ENCODE measurements around the gene ANKRD13A. TPM values are rescaled to one million over a fixed set of nuclear protein-coding genes. Genes with fewer than 3 reads are reported as not detected.
"Not testable (repeated sequence)": the region's sequence is repeated elsewhere in the genome, so short reads cannot be mapped to it uniquely, and the experiment has no call there.

ANKRD13A gene
- total and polyA plus RNA-seq, 5 experiments from 2014 or later, result 37.0 to 61.7 (median 45.9) TPM

DNA sequence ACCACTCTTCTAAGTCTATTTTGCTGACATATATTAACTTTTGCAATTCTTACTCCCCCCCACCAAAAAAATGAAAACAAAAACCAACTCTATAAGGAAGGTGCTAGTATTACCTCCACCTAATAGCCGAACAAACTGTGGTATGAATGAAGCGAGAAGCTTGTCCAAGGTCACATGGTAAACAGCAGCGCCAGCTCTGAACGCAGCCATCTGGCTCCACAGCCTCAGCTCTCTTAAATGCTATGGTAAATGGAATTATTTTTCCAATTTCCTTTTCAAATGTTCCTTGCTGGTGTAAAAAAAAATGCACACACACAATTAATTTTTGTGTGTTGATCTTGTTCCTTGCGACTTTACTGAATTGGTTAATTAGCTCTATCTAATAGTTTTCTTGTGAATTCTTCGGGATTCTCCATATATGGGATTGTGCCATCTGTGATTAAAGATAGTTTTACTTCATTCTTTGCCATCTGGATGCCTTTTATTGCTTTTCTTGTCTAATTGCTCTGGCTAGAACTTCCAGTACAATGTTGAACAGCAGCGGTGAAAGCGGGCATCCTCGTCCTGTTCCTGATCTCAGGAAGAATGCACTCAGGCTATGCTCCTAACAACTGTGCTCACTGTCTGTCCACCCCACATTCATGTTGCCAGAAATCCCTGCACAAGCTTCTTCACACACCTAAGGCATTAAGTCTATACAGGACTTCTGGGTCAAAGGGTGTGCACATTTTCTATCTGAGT is 59.8 kb downstream of the ANKRD13A start:
- no peak overlapping the region for H3K4me3 Mint-ChIP-seq
- no peaks in the 10 kb centered on the region for H3K36me3 Mint-ChIP-seq
- H3K9me3 Mint-ChIP-seq, result no peaks in the 10 kb centered on the region
- DNase-seq (no peak), ATAC-seq (no peak)
- H3K27ac Mint-ChIP-seq, result no peak overlapping the region
- no peaks in the 10 kb centered on the region for H3K4me1 Mint-ChIP-seq
- POLR2A ChIA-PET, result interaction anchor here (0.5 kb wide), 1 partner anchor 19 kb away, joined by 3 read pairs; no protein-coding TSS in a partner anchor
- no peaks in the 10 kb centered on the region for H3K27me3 Mint-ChIP-seq

DNA sequence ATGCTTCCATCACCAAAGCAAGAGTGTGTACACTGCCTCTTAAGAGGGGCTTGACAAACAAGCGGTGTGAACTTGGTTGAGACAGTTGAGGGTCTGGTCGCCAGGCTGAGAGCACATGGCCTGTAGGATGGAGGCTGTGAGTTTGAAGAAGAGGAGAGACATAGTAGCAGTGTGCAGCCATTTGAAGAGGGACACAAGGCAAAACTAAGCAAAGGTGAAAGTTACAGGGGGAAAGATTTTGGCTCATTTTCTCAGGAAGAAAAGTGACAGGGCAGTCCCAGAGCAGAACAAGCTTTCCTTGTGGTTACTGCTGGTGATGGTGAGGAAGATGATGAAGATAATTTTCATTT is 60.4 kb downstream of the ANKRD13A start:
- POLR2A ChIA-PET, result no interaction called here

DNA sequence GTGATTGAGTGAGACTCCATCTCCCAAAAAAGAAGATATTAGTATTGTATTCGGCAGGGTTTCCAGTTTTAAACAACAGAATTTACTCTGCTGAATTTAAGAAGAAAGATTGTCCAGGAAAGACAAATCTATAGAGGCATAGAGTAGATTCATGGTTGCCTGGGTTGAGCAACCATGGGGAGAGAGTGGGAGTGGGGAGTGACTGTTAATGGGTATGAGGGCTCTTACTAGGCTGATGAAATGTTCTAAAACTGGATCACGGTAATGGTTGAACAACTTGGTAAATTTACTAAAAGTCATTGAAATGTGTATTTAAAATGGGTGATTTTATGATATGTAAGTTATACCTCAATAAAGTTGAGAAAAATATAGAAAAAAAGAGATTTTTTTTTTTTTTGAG is 63.0 kb downstream of the ANKRD13A start:
- DNase-seq, result no peak
- no peaks in the 10 kb centered on the region for H3K4me1 Mint-ChIP-seq
- peaks cover 0 to 1% (median 0%) of the 10 kb centered on the region in 3 donors for H3K36me3 Mint-ChIP-seq
- no peak overlapping the region for H3K4me3 Mint-ChIP-seq
- H3K9me3 Mint-ChIP-seq, result no peaks in the 10 kb centered on the region
- POLR2A ChIA-PET, result no interaction called here
- no peak for ATAC-seq
- no peaks in the 10 kb centered on the region for H3K27me3 Mint-ChIP-seq
- no peak overlapping the region for H3K27ac Mint-ChIP-seq

More for the DNA sequence above, 60.4 kb downstream of the ANKRD13A start:
- Mint-ChIP-seq H3K9me3 (no peaks in the 10 kb centered on the region), H3K27ac (no peak overlapping the region), H3K4me3 (no peak overlapping the region), H3K4me1 (no peaks in the 10 kb centered on the region), H3K27me3 (no peaks in the 10 kb centered on the region), H3K36me3 (no peaks in the 10 kb centered on the region)
- ATAC-seq (no peak), DNase-seq (no peak)

DNA sequence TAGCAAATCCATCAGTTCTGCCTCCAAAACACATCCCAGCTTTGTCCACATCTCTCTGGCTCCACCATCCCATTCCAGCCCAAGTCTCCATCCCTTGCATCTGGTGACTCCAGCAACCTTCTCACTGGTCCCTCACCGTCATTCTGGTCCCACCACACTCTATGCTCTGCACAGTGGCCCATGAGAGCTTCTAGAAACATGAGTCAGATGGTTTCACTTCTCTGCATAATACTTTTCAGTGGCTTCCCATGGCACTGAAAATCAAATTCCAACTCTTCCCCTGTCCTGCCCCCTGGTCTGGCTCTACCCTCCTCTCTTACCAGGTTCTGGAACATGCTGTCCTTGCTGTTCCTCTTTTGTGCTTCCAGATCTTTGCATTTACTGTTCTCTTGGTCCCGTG is 66.3 kb downstream of the ANKRD13A start:
- DNase-seq, result no peak
- no peak overlapping the region for H3K4me3 Mint-ChIP-seq
- H3K36me3 Mint-ChIP-seq, result peaks cover 0 to 1% (median 0%) of the 10 kb centered on the region in 3 donors
- POLR2A ChIA-PET, result no interaction called here
- no peaks in the 10 kb centered on the region for H3K4me1 Mint-ChIP-seq
- no peak overlapping the region for H3K27ac Mint-ChIP-seq
- H3K9me3 Mint-ChIP-seq, result no peaks in the 10 kb centered on the region
- no peak for ATAC-seq
- H3K27me3 Mint-ChIP-seq, result no peaks in the 10 kb centered on the region

DNA sequence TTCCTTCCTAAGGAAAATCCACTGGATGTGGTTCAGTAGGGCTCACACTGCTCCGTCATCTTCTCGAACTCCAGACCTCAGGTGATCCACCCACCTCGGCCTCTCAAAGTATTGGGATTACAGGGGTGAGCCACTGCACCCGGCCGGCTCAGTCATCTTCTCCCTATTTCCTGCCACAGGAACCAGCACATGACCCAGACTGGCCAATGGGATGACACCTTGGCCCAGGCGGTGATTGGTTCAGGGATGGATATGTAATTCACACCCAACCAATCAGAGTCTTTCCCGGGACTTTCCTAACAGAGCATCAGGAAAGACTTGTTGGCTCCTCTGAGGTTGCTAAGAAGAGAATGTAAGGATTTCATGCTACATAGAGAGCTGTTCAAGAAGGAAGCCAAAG is 68.3 kb downstream of the ANKRD13A start:
- H3K9me3 Mint-ChIP-seq, result no peaks in the 10 kb centered on the region
- DNase-seq (no peak), ATAC-seq (no peak)
- POLR2A ChIA-PET, result interaction anchor here (0.8 kb wide), 1 partner anchor 14 kb away, joined by 4 read pairs; no protein-coding TSS in a partner anchor
- H3K27ac Mint-ChIP-seq, result no peak overlapping the region
- H3K27me3 Mint-ChIP-seq, result no peaks in the 10 kb centered on the region
- H3K4me1 Mint-ChIP-seq, result peaks cover 0 to 9% (median 2%) of the 10 kb centered on the region in 4 donors
- no peak overlapping the region for H3K4me3 Mint-ChIP-seq
- H3K36me3 Mint-ChIP-seq, result peaks cover 0 to 1% (median 0%) of the 10 kb centered on the region in 3 donors

DNA sequence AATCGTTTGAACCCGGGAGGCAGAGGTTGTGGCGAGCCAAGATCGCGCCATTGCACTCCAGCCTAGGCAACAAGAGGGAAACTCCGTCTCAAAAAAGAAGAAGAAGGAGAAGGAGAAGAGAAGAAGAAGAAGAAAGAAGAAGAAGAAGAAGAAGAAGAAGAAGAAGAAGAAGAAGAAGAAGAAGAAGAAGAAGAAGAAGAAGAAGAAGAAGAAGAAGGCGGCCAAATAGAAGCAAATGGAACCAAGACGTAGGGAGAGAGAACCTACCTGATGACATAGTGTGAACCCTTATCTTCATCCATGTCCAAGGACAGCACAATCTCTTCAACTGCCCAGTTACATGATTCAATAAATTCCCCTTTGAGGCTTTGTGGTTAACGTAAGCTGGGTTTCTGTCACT is 68.9 kb downstream of the ANKRD13A start:
- H3K27ac Mint-ChIP-seq, DNase-seq: not testable (repeated sequence)

DNA sequence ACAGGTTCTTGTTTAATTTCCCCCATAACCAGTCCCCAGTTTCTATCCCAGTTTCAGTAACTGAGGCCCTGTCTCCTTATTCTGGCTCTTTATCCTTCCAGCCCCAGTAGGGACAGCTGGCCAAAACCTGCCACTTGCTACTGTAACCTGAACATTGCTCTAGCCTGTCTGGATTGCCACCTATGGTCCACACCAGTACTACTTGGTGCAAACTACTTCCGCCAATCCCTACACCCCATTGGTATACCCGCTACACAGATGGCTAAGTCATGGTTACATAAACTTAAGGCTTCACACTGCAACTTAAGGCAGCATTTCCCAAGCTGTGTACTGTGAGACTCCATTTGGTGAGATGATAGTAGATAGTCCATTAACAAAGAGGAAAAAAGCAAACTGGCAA is 69.4 kb downstream of the ANKRD13A start:
- H3K9me3 Mint-ChIP-seq, result no peaks in the 10 kb centered on the region
- H3K27ac Mint-ChIP-seq, result no peak overlapping the region
- H3K27me3 Mint-ChIP-seq, result no peaks in the 10 kb centered on the region
- no peak for DNase-seq
- peaks cover 7 to 19% (median 12%) of the 10 kb centered on the region in 4 donors for H3K4me1 Mint-ChIP-seq
- POLR2A ChIA-PET, result no interaction called here
- no peak overlapping the region for H3K4me3 Mint-ChIP-seq
- no peak for ATAC-seq
- H3K36me3 Mint-ChIP-seq, result peaks cover 0 to 1% (median 0%) of the 10 kb centered on the region in 3 donors

More for the DNA sequence above, 68.9 kb downstream of the ANKRD13A start:
- H3K9me3 Mint-ChIP-seq, H3K4me3 Mint-ChIP-seq, H3K27me3 Mint-ChIP-seq, ATAC-seq, H3K36me3 Mint-ChIP-seq: not testable (repeated sequence)
- POLR2A ChIA-PET, result interaction anchor here (0.8 kb wide), 1 partner anchor 14 kb away, joined by 4 read pairs; no protein-coding TSS in a partner anchor
- peaks cover 2 to 14% (median 7%) of the 10 kb centered on the region in 4 donors for H3K4me1 Mint-ChIP-seq

DNA sequence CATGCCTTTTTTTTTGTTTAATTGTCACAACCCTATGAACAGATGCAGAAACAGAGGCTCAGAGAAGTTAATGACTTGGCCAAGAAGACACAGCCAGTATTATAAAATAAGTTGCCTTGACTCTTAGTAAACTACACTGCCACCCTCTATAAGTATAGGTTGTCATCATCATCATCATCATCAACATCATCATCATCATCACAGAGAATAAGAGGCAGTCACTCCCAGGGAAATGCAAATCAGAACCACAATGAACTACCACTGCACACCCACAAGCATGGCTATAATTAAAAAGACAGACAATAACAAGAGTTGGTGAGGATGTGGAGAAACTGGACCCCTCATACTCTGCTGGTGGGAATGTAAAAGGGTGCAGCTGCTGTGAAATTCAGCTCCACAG is 72.3 kb downstream of the ANKRD13A start:
- H3K27ac Mint-ChIP-seq, result no peak overlapping the region
- ATAC-seq (no peak), DNase-seq (no peak)
- H3K27me3 Mint-ChIP-seq, result no peaks in the 10 kb centered on the region
- peaks cover 7 to 32% (median 19%) of the 10 kb centered on the region in 4 donors for H3K4me1 Mint-ChIP-seq
- H3K36me3 Mint-ChIP-seq, result no peaks in the 10 kb centered on the region
- POLR2A ChIA-PET, result no interaction called here
- no peaks in the 10 kb centered on the region for H3K9me3 Mint-ChIP-seq
- H3K4me3 Mint-ChIP-seq, result peak overlapping the region in 4 of 10 donors; percentile 2 to 81 (median 21)

DNA sequence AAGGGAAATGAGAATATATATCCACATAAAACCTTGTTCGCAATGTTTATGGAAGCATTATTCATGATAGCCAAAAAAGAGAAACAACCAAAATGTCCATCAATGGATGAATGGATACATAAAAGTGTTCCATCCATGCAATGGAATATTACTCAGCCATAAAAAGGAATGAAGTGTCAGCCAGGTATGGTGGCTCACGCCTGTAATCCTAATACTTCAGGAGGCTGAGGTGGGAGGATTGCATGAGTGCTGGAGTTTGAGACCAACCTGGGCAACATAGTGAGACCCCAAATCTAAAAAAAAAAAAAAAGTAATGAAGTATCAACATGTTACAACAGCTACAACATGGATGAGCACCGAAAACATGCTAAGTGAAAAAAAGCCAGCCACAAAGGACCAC is 72.7 kb downstream of the ANKRD13A start:
- Mint-ChIP-seq H3K4me1 (peaks cover 7 to 32% (median 19%) of the 10 kb centered on the region in 4 donors), H3K9me3 (no peaks in the 10 kb centered on the region), H3K27ac (peak overlapping the region in 3 of 10 donors; percentile 44 to 63 (median 56)), H3K36me3 (no peaks in the 10 kb centered on the region), H3K4me3 (peak overlapping the region in 9 of 10 donors; percentile 15 to 94 (median 58)), H3K27me3 (no peaks in the 10 kb centered on the region)
- POLR2A ChIA-PET, result no interaction called here
- DNase-seq, result no peak
- no peak for ATAC-seq

DNA sequence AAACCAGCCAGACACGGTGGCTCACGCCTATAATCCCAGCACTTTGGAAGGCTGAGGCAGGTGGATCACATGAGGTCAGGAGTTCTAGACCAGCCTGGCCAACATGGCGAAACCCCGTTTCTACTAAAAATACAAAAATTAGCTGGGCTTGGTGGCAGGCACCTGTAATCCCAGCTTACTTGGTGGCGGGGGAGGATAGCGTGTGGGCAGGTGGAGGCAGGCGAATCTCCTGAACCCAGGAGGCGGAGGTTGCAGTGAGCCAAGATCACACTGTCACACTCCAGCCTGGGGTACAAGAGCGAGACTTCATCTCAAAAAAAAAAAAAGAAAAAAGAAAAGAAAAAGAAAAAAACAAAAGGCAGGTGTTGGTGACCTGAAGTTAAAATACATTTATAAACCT is 73.4 kb downstream of the ANKRD13A start:
- Mint-ChIP-seq H3K4me1 (peaks cover 7 to 32% (median 19%) of the 10 kb centered on the region in 4 donors), H3K27ac (peak overlapping the region in 6 of 10 donors; percentile 32 to 87 (median 75)), H3K4me3 (peak overlapping the region; percentile 81 to 94 (median 87))
- POLR2A ChIA-PET, result interaction anchor here (0.6 kb wide), 1 partner anchor 11 kb away, joined by 3 read pairs; no protein-coding TSS in a partner anchor
- not testable (repeated sequence) for H3K36me3 Mint-ChIP-seq, H3K9me3 Mint-ChIP-seq, DNase-seq, ATAC-seq, H3K27me3 Mint-ChIP-seq

DNA sequence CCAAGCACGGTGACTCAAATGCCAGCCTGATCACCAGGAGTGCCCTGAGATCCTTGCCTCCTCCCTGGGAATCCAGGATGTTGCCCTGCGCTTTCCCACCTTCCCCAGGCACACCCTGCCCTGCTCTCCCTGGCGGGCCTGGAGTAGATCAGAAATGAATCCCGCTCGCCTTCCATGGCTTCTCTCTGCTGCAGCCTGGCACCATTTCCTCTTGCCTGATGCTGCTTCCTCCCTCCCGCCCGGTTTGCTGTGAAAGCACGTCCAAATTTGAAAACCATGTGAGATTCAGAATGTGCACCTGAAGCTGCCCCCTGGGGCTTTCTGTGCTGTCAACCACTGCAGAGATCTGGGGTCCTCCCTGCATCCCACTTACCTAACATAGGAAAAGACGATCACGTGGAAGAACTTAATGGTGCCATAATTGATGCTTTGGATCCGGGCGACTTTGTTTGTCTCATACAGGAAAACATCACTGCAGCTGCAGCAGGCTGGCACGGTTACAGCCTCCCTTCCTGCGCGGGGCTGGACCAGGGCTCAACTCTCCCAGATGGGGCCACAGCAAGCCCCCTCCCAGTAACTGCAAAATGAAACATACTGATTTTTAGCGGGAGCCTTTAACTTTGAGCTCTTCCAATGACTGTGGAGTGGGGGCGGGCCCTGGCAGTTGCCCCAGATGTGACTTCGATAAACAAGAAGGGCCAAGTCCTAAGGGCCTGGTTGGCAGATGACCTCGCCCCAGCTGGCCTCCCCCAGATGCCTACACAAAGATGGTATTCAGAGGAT is 74.0 kb downstream of the ANKRD13A start:
- H3K4me1 Mint-ChIP-seq, result peaks cover 7 to 33% (median 20%) of the 10 kb centered on the region in 4 donors
- ATAC-seq, result peak; percentile 57 to 77
- H3K4me3 Mint-ChIP-seq, result peak overlapping the region; percentile 81 to 94 (median 87)
- POLR2A ChIA-PET, result interaction anchor here (0.6 to 1.7 kb wide), 2 partner anchors 9 to 12 kb away, joined by 3 to 4 read pairs; no protein-coding TSS in a partner anchor
- H3K27me3 Mint-ChIP-seq, result no peaks in the 10 kb centered on the region
- H3K9me3 Mint-ChIP-seq, result no peaks in the 10 kb centered on the region
- DNase-seq, result peak in 3 of 10 donors; percentile 11 to 23 (median 19)
- peak overlapping the region in 9 of 10 donors; percentile 32 to 91 (median 77) for H3K27ac Mint-ChIP-seq
- H3K36me3 Mint-ChIP-seq, result no peaks in the 10 kb centered on the region

DNA sequence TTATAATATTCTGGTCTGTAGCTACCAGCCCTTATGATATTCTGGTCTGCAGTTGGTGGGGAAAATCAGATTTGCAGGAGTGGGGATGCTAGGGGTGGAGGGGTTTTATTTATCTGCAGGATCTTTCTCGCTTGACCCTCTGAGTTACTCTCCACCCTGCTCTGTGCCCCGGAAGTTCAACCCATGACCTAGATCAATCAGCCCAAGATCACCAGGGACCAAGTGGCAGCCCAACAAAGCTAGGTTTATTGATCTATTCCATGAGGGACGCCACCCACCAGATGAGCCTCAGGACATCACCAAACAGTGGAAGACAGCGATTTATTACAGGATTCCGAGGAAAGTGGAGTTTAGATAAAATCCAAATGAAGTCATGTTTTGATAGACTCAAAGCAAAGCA is 74.9 kb downstream of the ANKRD13A start:
- peaks cover 8 to 40% (median 25%) of the 10 kb centered on the region in 4 donors for H3K4me1 Mint-ChIP-seq
- H3K4me3 Mint-ChIP-seq, result peak overlapping the region in 6 of 10 donors; percentile 18 to 92 (median 86)
- no peak for ATAC-seq
- DNase-seq, result no peak
- H3K36me3 Mint-ChIP-seq, result no peaks in the 10 kb centered on the region
- H3K27ac Mint-ChIP-seq, result peak overlapping the region in 8 of 10 donors; percentile 7 to 84 (median 70)
- H3K9me3 Mint-ChIP-seq, result no peaks in the 10 kb centered on the region
- POLR2A ChIA-PET, result interaction anchor here (1.7 kb wide), 1 partner anchor 10 kb away, joined by 4 read pairs; no protein-coding TSS in a partner anchor
- no peaks in the 10 kb centered on the region for H3K27me3 Mint-ChIP-seq

DNA sequence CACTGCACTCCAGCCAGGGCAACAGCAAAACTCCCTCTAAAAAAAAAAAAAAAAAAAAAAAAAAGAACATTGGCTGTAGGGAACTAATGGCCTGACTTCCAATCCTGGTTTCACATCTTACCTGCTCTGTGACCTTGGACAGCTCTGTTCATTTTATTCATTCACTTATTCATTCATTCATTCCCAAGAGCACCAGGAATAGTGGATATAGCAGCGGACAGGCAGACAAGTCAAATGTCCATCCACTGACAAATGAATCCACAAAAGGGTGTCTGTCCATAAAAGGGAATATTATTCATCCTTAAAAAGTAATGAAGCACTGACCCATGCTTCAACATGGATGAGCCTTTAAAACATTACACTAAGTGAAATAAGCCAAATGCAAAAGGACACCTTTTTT is 76.7 kb downstream of the ANKRD13A start:
- Mint-ChIP-seq H3K36me3 (no peaks in the 10 kb centered on the region), H3K27ac (no peak overlapping the region), H3K9me3 (peaks cover 0 to 10% (median 0%) of the 10 kb centered on the region in 9 donors), H3K4me3 (no peak overlapping the region), H3K4me1 (peaks cover 18 to 57% (median 37%) of the 10 kb centered on the region in 4 donors), H3K27me3 (no peaks in the 10 kb centered on the region)
- POLR2A ChIA-PET, result interaction anchor here (0.7 kb wide), 2 partner anchors 205 to 1508 kb away, joined by 3 to 6 read pairs; no protein-coding TSS in a partner anchor
- ATAC-seq (no peak), DNase-seq (no peak)
